ENCODE results near the gene PLN.

Gene PLN

DNA sequence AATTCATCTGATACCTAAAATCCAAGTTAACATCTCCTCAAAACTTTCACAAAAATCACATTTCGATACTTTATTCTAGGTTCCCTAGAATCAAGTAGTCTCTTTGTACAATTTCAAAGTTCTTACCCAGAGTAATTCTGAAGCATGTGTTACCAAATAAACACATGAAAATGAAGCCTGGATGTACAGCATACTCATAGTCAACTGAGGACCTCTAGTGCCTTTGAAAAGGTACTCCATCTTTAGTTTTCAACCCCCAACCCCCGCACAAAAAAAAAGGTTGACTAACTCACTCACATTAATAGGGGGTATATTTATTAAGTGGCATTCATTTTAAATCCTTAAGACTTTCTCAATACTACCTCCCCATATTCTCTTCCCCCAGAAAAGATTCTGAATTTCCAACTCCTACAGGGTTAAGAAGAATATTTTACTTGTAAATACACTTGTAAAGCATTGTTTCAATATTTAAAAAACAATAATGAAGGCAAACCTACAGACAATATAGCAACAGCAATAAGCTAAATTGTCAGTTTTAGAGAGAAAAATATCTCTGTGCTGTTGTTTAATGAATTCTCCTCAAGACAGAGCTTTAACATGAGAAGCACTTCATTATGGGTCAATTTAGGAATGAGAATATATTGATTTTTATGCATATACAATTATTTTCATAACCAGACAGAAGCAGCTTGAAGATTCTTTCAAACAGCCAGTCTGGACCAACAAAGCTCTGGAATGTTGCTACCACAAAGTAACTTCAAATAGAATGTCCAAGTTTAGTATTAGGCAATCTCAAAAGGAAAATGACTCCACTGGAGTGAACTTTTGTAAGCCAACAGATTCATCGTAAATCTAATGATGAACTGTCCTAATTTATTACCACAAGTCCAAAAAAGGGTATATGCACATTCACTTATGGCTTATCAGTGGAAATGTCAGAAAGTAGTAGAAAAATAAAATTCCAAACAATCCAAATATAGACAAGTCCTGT, 3.3 kb downstream of the PLN start:
- no peak for TF ChIP-seq SIN3A (IDR thresholded peaks at IDR 0.05; ENCODE audit: borderline replicate concordance, insufficient read depth, low read length)

DNA sequence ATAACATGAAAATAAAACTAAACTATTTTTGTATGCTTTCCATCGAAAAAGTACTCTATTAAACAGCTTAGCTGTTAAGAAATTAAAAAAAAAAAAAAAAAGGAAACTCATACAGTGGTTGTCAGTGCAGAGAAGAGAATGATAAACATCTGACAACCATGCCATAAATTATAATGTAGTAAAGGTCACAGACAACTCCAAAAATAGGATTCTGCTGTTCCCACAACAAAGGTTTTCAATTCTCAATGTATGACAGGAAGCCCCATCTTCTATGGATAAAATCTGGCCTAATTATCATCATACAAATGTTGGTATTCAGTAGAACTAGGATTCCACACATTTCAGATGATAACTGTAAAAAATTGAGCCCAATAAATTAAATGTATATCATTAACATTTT, 5.0 kb downstream of the PLN start:
- TF ChIP-seq POLR2AphosphoS5 (IDR thresholded peaks at IDR 0.05; ENCODE audit: low read depth, low read length) (no peak), FOXP2 (optimal IDR thresholded peaks at IDR 0.05; ENCODE audit: borderline replicate concordance, extremely low read depth, extremely low read length, insufficient read depth) (no peak), TAF1 (IDR thresholded peaks at IDR 0.05; ENCODE audit: borderline replicate concordance, insufficient read depth, low read length) (no peak), SIN3A (IDR thresholded peaks at IDR 0.05; ENCODE audit: borderline replicate concordance, insufficient read depth, low read length) (no peak)
- TF ChIP-seq, protein P1, sequence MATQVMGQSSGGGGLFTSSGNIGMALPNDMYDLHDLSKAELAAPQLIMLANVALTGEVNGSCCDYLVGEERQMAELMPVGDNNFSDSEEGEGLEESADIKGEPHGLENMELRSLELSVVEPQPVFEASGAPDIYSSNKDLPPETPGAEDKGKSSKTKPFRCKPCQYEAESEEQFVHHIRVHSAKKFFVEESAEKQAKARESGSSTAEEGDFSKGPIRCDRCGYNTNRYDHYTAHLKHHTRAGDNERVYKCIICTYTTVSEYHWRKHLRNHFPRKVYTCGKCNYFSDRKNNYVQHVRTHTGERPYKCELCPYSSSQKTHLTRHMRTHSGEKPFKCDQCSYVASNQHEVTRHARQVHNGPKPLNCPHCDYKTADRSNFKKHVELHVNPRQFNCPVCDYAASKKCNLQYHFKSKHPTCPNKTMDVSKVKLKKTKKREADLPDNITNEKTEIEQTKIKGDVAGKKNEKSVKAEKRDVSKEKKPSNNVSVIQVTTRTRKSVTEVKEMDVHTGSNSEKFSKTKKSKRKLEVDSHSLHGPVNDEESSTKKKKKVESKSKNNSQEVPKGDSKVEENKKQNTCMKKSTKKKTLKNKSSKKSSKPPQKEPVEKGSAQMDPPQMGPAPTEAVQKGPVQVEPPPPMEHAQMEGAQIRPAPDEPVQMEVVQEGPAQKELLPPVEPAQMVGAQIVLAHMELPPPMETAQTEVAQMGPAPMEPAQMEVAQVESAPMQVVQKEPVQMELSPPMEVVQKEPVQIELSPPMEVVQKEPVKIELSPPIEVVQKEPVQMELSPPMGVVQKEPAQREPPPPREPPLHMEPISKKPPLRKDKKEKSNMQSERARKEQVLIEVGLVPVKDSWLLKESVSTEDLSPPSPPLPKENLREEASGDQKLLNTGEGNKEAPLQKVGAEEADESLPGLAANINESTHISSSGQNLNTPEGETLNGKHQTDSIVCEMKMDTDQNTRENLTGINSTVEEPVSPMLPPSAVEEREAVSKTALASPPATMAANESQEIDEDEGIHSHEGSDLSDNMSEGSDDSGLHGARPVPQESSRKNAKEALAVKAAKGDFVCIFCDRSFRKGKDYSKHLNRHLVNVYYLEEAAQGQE (IDR thresholded peaks at IDR 0.05; ENCODE audit: insufficient read depth in 1 of 2, low read depth in 2 of 2, low read length in 2 of 2) = no peak

DNA sequence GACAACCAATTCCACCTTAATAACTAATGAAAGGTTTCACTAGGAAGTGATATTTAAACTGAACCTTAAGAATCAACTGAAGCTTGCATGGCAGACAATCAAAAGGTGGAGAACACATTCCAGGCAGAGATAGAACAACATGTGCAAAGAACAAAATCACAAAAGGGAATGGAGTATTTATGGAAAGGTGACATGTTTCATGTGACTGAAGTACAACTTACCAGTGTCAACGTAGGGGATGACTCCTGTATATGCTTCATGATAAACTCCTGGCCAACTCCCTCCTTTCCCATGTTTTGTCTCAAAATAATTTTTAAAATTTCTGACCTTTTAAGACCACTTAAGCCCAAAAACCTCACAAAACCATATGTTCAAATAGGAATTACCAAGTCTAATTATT, 6.6 kb downstream of the PLN start:
- TF ChIP-seq FOXP2 (optimal IDR thresholded peaks at IDR 0.05; ENCODE audit: borderline replicate concordance, extremely low read depth, extremely low read length, insufficient read depth) = no peak

DNA sequence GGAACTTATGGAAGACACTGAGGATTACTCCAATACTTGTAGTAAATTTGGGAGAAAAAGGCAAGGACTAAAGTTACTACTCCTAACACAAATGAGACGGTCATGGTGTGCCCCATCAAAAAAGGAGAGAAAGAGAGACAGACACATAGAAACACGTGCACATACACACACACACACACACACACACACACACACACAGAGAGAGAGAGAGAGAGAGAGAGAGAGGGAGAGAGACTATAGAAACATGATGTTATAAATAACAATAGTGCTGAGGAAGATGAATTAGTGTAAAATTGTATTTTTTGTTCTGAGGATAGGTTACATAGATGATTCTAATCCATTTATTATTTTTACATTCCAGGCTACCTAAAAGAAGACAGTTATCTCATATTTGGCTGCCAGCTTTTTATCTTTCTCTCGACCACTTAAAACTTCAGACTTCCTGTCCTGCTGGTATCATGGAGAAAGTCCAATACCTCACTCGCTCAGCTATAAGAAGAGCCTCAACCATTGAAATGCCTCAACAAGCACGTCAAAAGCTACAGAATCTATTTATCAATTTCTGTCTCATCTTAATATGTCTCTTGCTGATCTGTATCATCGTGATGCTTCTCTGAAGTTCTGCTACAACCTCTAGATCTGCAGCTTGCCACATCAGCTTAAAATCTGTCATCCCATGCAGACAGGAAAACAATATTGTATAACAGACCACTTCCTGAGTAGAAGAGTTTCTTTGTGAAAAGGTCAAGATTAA, 10.5 kb downstream of the PLN start:
- TF ChIP-seq TAF1 (IDR thresholded peaks at IDR 0.05; ENCODE audit: borderline replicate concordance, insufficient read depth, low read length) (no peak), FOXP2 (optimal IDR thresholded peaks at IDR 0.05; ENCODE audit: borderline replicate concordance, extremely low read depth, extremely low read length, insufficient read depth) (no peak), POLR2AphosphoS5 (IDR thresholded peaks at IDR 0.05; ENCODE audit: low read depth, low read length) (no peak), SIN3A (IDR thresholded peaks at IDR 0.05; ENCODE audit: borderline replicate concordance, insufficient read depth, low read length) (no peak)
- TF ChIP-seq, protein P1 (IDR thresholded peaks at IDR 0.05; ENCODE audit: insufficient read depth in 1 of 2, low read depth in 2 of 2, low read length in 2 of 2) = no peak

DNA sequence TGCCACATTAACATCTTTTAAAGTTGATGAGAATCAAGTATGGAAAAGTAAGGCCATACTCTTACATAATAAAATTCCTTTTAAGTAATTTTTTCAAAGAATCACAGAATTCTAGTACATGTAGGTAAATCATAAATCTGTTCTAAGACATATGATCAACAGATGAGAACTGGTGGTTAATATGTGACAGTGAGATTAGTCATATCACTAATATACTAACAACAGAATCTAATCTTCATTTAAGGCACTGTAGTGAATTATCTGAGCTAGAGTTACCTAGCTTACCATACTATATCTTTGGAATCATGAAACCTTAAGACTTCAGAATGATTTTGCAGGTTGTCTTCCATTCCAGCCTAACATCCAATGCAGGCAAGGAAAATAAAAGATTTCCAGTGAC, 11.6 kb downstream of the PLN start:
- TF ChIP-seq TAF1 (IDR thresholded peaks at IDR 0.05; ENCODE audit: borderline replicate concordance, insufficient read depth, low read length) = no peak
- no peak for TF ChIP-seq POLR2AphosphoS5 (IDR thresholded peaks at IDR 0.05; ENCODE audit: low read depth, low read length)

DNA sequence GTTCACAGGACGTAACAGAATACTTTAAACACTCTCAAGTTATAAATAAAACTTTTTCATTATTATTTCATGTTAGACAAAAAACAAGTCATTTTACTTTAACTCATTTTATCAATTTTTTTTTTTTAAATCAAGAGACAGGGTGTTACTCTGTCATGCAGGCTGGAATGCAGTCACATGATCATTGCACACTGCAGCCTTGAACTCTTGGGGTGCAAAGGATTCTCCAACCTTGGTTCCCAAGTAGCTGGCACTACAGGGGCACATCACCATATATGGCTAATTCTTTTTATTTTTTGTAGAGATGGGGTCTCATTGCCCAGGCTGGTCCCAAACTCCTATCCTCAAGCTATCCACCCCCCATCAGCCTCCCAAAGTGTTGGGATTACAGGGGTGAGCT, 14.2 kb downstream of the PLN start:
- no peak for TF ChIP-seq SIN3A (IDR thresholded peaks at IDR 0.05; ENCODE audit: borderline replicate concordance, insufficient read depth, low read length)
- no peak for TF ChIP-seq FOXP2 (optimal IDR thresholded peaks at IDR 0.05; ENCODE audit: borderline replicate concordance, extremely low read depth, extremely low read length, insufficient read depth)
- no peak for TF ChIP-seq POLR2AphosphoS5 (IDR thresholded peaks at IDR 0.05; ENCODE audit: low read depth, low read length)
- TF ChIP-seq TAF1 (IDR thresholded peaks at IDR 0.05; ENCODE audit: borderline replicate concordance, insufficient read depth, low read length) = no peak
- TF ChIP-seq, protein P1 (IDR thresholded peaks at IDR 0.05; ENCODE audit: insufficient read depth in 1 of 2, low read depth in 2 of 2, low read length in 2 of 2) = no peak
